HUDEP-2 (cell line): Measurements from ENCODE around the gene TBATA.

Experiments
- DNase-seq, 76 experiments: peaks; one replicate each; lab custom pipeline; 2025; ENCODE audit not compliant: unreplicated experiment in 76 of 76; lab: John Stamatoyannopoulos, UW

Gene TBATA

GRCh38 chr10:70763567-70763966 lies 21.6 kb downstream of the TBATA start:
- DNase-seq = no peak

- no peak for DNase-seq
Observed at GRCh38 chr10:70762441-70763175, 22.6 kb downstream of the TBATA start.

- DNase-seq = no peak
Observed at GRCh38 chr10:70761727-70762350, 23.3 kb downstream of the TBATA start.

GRCh38 chr10:70761031-70761601 lies 24.1 kb downstream of the TBATA start:
- no peak for DNase-seq

- no peak for DNase-seq
Observed at GRCh38 chr10:70760271-70760787, 24.8 kb downstream of the TBATA start.

- no peak for DNase-seq
Observed at GRCh38 chr10:70759781-70760180, 25.4 kb downstream of the TBATA start.

GRCh38 chr10:70758757-70759514 lies 26.2 kb downstream of the TBATA start:
- DNase-seq = peak in 44 of 76 experiments; percentile 1 to 62 (median 22)

- no peak for DNase-seq
Observed at GRCh38 chr10:70757856-70758255, 27.3 kb downstream of the TBATA start.

- DNase-seq = no peak
Observed at GRCh38 chr10:70756700-70757360, 28.3 kb downstream of the TBATA start.

GRCh38 chr10:70753841-70754621 lies 31.1 kb downstream of the TBATA start:
- no peak for DNase-seq

GRCh38 chr10:70753026-70753663 lies 32.0 kb downstream of the TBATA start:
- DNase-seq = no peak

- no peak for DNase-seq
Observed at GRCh38 chr10:70752571-70752970, 32.6 kb downstream of the TBATA start.

- no peak for DNase-seq
Observed at GRCh38 chr10:70751991-70752390, 33.2 kb downstream of the TBATA start.

GRCh38 chr10:70751356-70751755 lies 33.8 kb downstream of the TBATA start:
- DNase-seq = no peak

GRCh38 chr10:70750156-70750703 lies 34.9 kb downstream of the TBATA start:
- DNase-seq = no peak

- no peak for DNase-seq
Observed at GRCh38 chr10:70749756-70750155, 35.4 kb downstream of the TBATA start.

- no peak for DNase-seq
Observed at GRCh38 chr10:70748801-70749573, 36.2 kb downstream of the TBATA start.

- DNase-seq = no peak
Observed at GRCh38 chr10:70748305-70748704, 36.9 kb downstream of the TBATA start.
